Loucy (cell line): Measurements from ENCODE around the gene ANO5.

Source experiments
- H2AFZ ChIP-seq: fragments of 200-600 bp; sonication (generic); 2 replicates; pipeline ENCODE4 v1.6.0; 2016; ENCODE audit warnings: antibody characterized with exemption, mild to moderate bottlenecking, low read length, moderate library complexity
- H3F3A ChIP-seq: fragments of 200-600 bp; 2 replicates; pipeline ENCODE4 v1.6.0; 2016; ENCODE audit warnings: antibody characterized with exemption, low read depth, mild to moderate bottlenecking
- H3K27me3 ChIP-seq: fragments of 200-600 bp; sonication (generic); 2 replicates; pipeline ENCODE4 v1.6.1; 2014; ENCODE audit warnings: low read length, mild to moderate bottlenecking; ENCODE audit not compliant: insufficient read depth, poor library complexity, severe bottlenecking
- H3K36me3 ChIP-seq: fragments of 200-600 bp; sonication (generic); 2 replicates; pipeline ENCODE4 v1.6.1; 2016; ENCODE audit warnings: low read length; ENCODE audit not compliant: insufficient read depth
- H3K4me1 ChIP-seq: fragments of 200-600 bp; sonication (generic); 2 replicates; pipeline ENCODE4 v1.5.1; 2014; ENCODE audit warnings: low read length, mild to moderate bottlenecking; ENCODE audit not compliant: insufficient read depth, poor library complexity, severe bottlenecking
- H3K4me2 ChIP-seq: fragments of 200-600 bp; sonication (generic); 2 replicates; pipeline ENCODE4 v1.6.0; 2014; ENCODE audit warnings: antibody characterized with exemption, low read length, low read depth, mild to moderate bottlenecking; ENCODE audit not compliant: poor library complexity, severe bottlenecking
- H3K4me3 ChIP-seq: fragments of 200-600 bp; sonication (generic); 2 replicates; pipeline ENCODE4 v1.5.1; 2014; ENCODE audit warnings: low read length, mild to moderate bottlenecking, mixed read lengths; ENCODE audit not compliant: poor library complexity, severe bottlenecking
- H3K79me2 ChIP-seq: fragments of 200-600 bp; sonication (generic); 2 replicates; pipeline ENCODE4 v1.6.1; 2014; ENCODE audit warnings: low read length; ENCODE audit not compliant: insufficient read depth
- H3K9ac ChIP-seq: fragments of 200-600 bp; sonication (generic); 2 replicates; pipeline ENCODE4 v1.6.0; 2014; ENCODE audit warnings: mild to moderate bottlenecking, low read depth, low read length, moderate library complexity; ENCODE audit not compliant: poor library complexity, severe bottlenecking
- H3K9me2 ChIP-seq: fragments of 200-600 bp; sonication (generic); replicated peaks from 2 replicates; pipeline ENCODE4 v1.6.1; 2016; ENCODE audit warnings: low read depth, low read length, mixed read lengths
- H3K9me3 ChIP-seq: fragments of 200-600 bp; sonication (generic); 2 replicates; pipeline ENCODE4 v1.6.1; 2014; ENCODE audit warnings: mild to moderate bottlenecking, antibody characterized with exemption, low read length, low read depth; ENCODE audit not compliant: insufficient read depth
- H4K20me1 ChIP-seq: fragments of 200-600 bp; sonication (generic); 2 replicates; pipeline ENCODE4 v1.6.0; 2014; ENCODE audit warnings: antibody characterized with exemption, low read length, mild to moderate bottlenecking; ENCODE audit not compliant: insufficient read depth, poor library complexity, severe bottlenecking
- CTCF ChIP-seq: fragments of 200-600 bp; sonication (generic); conservative IDR thresholded peaks from 2 replicates; pipeline ENCODE4 v1.5.1; 2014; ENCODE audit warnings: mild to moderate bottlenecking, antibody characterized with exemption, low read length
- EZH2phosphoT487 ChIP-seq: fragments of 200-600 bp; IDR thresholded peaks from 2 replicates; pipeline ENCODE4 v1.6.1; 2018; ENCODE audit warnings: antibody characterized with exemption, mild to moderate bottlenecking, moderate library complexity, borderline replicate concordance

The ANO5 gene

GRCh38 chr11:22192642-22193347 lies at the start of gene ANO5:
Gene ANO5 (plus strand): TSS chr11:22193085. CDS start chr11:22193493, 408 bp downstream.
- H3K36me3 ChIP-seq = no peaks in the 10 kb centered on the region
- no peaks in the 10 kb centered on the region for H3K4me1 ChIP-seq
- H3K9ac ChIP-seq = no peak within 1 kb of the TSS
- no peak within 1 kb of the TSS for H3K4me3 ChIP-seq
- no peaks in the 10 kb centered on the region for H3K79me2 ChIP-seq
- H3K4me2 ChIP-seq = no peak within 1 kb of the TSS
- no peak within 1 kb of the TSS for H2AFZ ChIP-seq
- H4K20me1 ChIP-seq = no peaks in the 10 kb centered on the region
- TF ChIP-seq EZH2phosphoT487 = no peak
- no peak for TF ChIP-seq CTCF
- no peaks in the 10 kb centered on the region for H3K27me3 ChIP-seq
- no peaks in the 10 kb centered on the region for H3K9me3 ChIP-seq
- no peaks in the 10 kb centered on the region for H3F3A ChIP-seq
- no peaks in the 10 kb centered on the region for H3K9me2 ChIP-seq

GRCh38 chr11:22151649-22152197 lies 41.2 kb upstream of the ANO5 start:
- H3K9ac ChIP-seq = no peak overlapping the region
- H3K36me3 ChIP-seq = no peaks in the 10 kb centered on the region
- no peak overlapping the region for H3K4me2 ChIP-seq
- no peak for TF ChIP-seq CTCF
- no peak for TF ChIP-seq EZH2phosphoT487
- no peaks in the 10 kb centered on the region for H3K4me1 ChIP-seq
- no peaks in the 10 kb centered on the region for H4K20me1 ChIP-seq
- H3F3A ChIP-seq = no peaks in the 10 kb centered on the region
- H2AFZ ChIP-seq = no peak overlapping the region
- H3K4me3 ChIP-seq = no peak overlapping the region
- H3K27me3 ChIP-seq = no peaks in the 10 kb centered on the region
- H3K9me2 ChIP-seq = no peaks in the 10 kb centered on the region
- H3K79me2 ChIP-seq = no peaks in the 10 kb centered on the region
- H3K9me3 ChIP-seq = no peaks in the 10 kb centered on the region

- Histone ChIP-seq H3K79me2 (no peaks in the 10 kb centered on the region), H3F3A (no peaks in the 10 kb centered on the region), H3K4me1 (no peaks in the 10 kb centered on the region), H3K9me3 (no peaks in the 10 kb centered on the region), H3K4me3 (no peak overlapping the region), H3K4me2 (no peak overlapping the region), H3K9ac (no peak overlapping the region), H2AFZ (no peak overlapping the region), H4K20me1 (no peaks in the 10 kb centered on the region), H3K36me3 (no peaks in the 10 kb centered on the region), H3K9me2 (no peaks in the 10 kb centered on the region), H3K27me3 (no peaks in the 10 kb centered on the region)
- TF ChIP-seq CTCF (no peak), EZH2phosphoT487 (no peak)
Observed at GRCh38 chr11:22157531-22157930, 35.4 kb upstream of the ANO5 start.
